GM19395 (cell line): Measurements from ENCODE around the gene ZFPM1.

ENCODE experiments used
- ATAC-seq: cut with Tn5 transposase; IDR thresholded peaks from one replicate; pipeline ENCODE4 v1.9.1; 2021; ENCODE audit warnings: mild to moderate bottlenecking, moderate library complexity; ENCODE audit not compliant: unreplicated experiment

ZFPM1 gene

DNA sequence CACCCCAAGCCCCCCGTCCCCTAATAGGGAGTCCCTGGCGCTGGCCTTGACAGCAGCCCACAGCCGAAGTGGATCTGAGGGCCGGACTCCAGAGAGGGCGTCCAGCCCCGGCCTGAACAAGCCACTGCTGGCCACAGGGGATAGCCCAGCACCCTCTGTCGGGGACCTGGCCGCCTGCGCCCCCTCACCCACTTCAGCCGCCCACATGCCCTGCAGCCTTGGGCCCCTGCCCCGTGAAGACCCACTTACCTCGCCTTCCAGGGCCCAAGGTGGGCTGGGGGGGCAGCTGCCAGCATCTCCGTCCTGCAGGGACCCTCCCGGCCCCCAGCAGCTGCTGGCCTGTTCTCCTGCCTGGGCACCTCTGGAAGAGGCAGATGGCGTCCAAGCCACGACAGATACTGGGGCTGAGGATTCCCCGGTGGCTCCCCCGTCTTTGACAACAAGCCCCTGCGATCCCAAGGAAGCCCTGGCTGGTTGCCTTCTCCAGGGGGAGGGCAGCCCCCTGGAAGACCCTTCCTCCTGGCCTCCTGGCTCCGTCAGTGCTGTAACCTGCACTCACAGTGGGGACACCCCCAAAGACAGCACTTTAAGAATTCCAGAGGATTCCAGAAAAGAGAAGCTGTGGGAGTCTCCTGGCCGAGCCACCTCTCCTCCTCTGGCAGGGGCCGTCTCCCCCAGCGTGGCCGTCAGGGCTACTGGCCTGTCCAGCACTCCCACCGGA is 19.3 kb upstream of the ZFPM1 start:
- ATAC-seq: no peak

DNA sequence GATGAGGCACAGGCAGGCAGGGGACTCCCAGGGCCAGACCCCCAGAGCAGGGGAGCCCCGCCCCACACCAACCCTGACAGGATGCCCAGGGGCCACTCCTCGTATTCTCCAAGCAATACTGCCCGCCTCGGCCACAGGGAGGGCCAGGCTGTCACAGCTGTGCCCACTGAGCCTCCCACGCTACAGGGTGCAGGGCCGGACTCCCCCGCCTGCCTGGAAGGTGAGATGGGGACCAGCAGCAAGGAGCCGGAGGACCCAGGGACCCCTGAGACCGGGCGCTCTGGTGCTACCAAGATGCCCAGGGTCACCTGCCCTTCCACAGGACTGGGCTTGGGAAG is 18.8 kb upstream of the ZFPM1 start:
- no peak for ATAC-seq

- ATAC-seq: no peak
Observed at GRCh38 chr16:88434746-88435145, 18.3 kb upstream of the ZFPM1 start.

- no peak for ATAC-seq
Observed at GRCh38 chr16:88435437-88436355, 17.4 kb upstream of the ZFPM1 start.

DNA sequence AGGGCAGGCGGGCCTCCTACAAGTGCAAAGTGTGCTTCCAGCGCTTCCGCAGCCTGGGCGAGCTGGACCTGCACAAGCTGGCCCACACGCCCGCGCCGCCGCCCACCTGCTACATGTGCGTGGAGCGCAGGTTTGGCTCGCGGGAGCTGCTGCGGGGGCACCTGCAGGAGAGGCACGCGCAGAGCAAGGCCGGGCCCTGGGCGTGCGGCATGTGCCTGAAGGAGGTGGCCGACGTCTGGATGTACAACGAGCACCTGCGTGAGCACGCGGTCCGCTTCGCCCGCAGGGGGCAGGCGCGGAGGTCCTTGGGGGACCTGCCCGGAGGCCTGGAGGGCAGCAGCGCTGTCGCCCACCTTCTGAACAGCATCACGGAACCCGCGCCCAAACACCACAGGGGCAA is 16.3 kb upstream of the ZFPM1 start:
- ATAC-seq: no peak

DNA sequence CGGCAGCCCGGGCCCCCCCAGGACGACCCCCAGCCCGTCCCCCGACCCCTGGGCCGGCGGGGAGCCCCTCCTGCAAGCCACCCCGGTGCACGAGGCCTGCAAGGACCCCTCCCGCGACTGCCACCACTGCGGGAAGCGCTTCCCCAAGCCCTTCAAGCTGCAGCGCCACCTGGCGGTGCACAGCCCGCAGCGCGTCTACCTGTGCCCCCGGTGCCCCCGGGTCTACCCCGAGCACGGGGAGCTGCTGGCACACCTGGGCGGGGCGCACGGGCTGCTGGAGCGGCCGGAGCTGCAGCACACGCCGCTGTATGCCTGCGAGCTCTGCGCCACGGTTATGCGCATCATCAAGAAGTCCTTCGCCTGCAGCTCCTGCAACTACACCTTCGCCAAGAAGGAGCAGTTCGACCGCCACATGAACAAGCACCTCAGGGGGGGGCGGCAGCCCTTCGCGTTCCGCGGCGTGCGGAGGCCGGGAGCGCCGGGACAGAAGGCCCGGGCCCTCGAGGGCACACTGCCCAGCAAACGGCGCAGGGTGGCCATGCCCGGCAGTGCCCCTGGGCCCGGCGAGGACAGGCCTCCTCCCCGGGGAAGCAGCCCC is 15.6 kb upstream of the ZFPM1 start:
- ATAC-seq: no peak

GRCh38 chr16:88438084-88438870 is 14.8 kb upstream of the ZFPM1 start:
- ATAC-seq: no peak

GRCh38 chr16:88439016-88439415 is 14.1 kb upstream of the ZFPM1 start:
- ATAC-seq: no peak

DNA sequence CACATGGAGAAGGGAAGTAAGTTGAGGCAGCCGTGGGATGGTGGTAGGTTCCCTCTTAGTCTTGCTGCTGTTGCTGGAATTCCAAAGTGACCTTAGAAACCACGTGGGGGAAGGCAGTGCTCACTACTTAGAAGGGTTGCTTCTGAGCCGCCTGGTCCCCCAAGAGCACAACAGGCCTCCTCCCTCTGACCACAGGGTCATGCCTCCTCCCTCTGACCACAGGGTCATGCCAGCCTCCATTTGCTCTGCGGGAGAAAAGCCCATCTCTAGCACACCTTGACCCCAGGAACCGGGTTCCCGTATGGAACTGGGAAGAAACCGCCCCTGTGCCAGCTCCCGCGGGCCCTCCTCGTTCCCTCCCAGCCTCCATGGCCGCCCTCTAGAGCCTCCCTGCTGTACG is 13.4 kb upstream of the ZFPM1 start:
- no peak for ATAC-seq

DNA sequence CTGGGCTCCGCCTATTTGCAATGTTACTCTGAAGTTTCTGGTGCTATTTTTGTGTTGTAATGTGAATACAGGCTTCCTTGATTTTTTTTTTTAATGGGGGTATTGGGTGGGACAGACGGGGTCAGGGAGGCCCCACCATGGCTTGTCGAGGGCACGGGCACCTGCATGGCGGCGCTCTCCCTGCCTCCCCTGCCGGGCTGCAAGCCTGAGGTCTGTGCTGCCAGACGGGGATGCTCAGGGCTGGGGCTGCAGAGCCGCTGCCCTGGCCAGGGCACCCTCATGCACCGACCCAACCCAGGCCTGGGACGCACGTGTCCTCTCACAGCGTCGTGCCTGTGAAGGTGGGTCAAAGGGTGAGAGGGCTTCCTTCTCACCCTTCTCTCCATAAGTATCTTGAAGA is 13.0 kb upstream of the ZFPM1 start:
- ATAC-seq: no peak

- ATAC-seq: no peak
Observed at GRCh38 chr16:88440686-88441405, 12.2 kb upstream of the ZFPM1 start.

- no peak for ATAC-seq
Observed at GRCh38 chr16:88441460-88441859, 11.6 kb upstream of the ZFPM1 start.

DNA sequence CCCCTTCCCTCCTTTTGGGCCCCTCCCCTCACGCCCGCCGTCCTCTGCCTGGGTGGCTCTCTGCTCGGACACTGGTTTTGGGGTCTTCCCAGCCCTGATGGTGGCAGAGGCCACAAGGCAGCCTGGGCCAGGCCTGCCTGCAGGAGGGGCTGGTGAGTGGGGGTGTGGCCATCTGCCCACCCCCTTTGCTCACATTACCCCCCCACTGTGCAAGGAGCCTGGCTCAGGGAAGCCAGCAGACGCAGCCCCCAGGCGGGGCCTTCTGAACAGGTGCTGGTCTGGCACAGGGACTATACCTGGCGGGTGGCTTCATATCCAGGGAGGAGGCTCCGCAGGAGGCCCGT is 10.7 kb upstream of the ZFPM1 start:
- no peak for ATAC-seq

GRCh38 chr16:88442727-88443576 is 10.1 kb upstream of the ZFPM1 start:
- no peak for ATAC-seq

- no peak for ATAC-seq
Observed at GRCh38 chr16:88444826-88445582, 8.1 kb upstream of the ZFPM1 start.

DNA sequence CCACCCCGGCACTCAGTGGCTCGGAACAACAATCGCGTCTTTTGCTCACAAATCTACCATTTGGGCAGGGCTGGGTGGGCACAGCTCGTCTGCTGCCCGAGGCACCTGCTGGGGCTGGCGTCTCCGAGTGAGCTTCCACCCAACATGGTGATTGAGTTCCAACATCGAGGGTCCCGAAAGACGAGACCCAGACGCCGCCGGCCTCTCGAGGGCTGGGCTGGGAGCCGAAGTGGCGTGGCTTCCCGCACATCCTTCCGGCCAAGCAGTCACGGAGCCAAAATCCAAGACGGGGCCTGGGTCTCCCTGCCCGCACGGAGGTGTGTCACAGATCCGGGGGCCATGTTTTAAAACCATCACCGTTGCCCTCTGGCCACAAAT is 7.5 kb upstream of the ZFPM1 start:
- no peak for ATAC-seq

DNA sequence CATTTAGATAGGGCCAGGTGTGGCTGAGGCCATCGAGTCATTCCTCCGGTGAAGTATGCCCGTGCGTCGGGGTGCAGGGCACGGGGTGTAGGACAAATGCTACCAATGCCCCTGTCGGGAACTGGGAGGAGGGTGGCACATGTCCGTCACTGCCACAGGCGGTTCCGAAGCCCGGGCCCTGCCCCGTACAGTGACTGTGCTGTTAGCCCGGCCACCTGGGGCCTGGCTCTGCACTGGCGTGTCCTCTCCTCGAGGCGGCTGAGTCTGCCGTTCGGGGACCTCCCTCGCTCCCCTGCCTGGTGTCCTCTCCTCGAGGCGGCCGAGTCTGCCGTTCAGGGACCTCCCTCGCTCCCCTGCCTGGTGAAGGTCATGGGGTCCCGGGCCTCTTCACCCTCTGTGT is 7.0 kb upstream of the ZFPM1 start:
- no peak for ATAC-seq

- ATAC-seq: no peak
Observed at GRCh38 chr16:88446736-88447135, 6.3 kb upstream of the ZFPM1 start.

DNA sequence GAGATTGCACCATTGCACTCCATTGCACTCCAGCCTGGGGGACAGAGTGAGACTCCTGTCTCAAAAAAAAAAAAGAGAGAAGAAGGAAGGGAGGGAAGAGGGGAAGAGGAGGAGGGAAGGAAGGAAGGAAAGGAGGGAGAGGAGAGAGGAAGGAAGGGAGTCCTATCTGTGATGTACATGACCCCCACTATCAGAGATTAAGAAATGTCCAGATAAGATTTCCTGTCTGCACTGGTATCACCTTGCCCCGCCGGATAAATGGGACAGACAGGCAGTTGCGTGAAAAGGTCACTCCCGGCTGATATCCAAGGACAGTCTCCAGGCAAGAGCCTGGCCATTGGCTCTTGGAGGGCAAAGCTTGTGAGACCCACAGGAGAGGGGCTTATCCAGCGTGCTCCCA is 5.2 kb upstream of the ZFPM1 start:
- no peak for ATAC-seq
